Measurements from ENCODE around the gene FGA. TPM values are rescaled to one million over a fixed set of nuclear protein-coding genes. Genes with fewer than 3 reads are reported as not detected.

FGA gene
- total and polyA plus RNA-seq, 7 experiments from 2014 or later, result not detected

- DNase-seq, result no peak
- Histone ChIP-seq H3K4me1 (ENCODE audit: control insufficient read depth in 2 of 2, insufficient read depth in 2 of 2, low read length in 2 of 2) (no peaks in the 10 kb centered on the region), H3K4me3 (ENCODE audit: low read length) (no peak overlapping the region), H3K36me3 (ENCODE audit: control insufficient read depth in 2 of 3, insufficient read depth in 3 of 3, low read length in 3 of 3) (no peaks in the 10 kb centered on the region), H3K9me3 (ENCODE audit: control insufficient read depth in 2 of 3, low read length in 3 of 3) (no peaks in the 10 kb centered on the region), H3K27ac (ENCODE audit: low read depth, low read length) (no peak overlapping the region), H3K27me3 (ENCODE audit: control insufficient read depth in 2 of 2, insufficient read depth in 2 of 2, low read length in 2 of 2) (no peaks in the 10 kb centered on the region)
- Mint-ChIP-seq H3K36me3 (no peaks in the 10 kb centered on the region), H3K4me3 (no peak overlapping the region), H3K9me3 (no peaks in the 10 kb centered on the region), H3K4me1 (no peaks in the 10 kb centered on the region), H3K27me3 (peaks cover 11 to 24% (median 19%) of the 10 kb centered on the region in 5 donors), H3K27ac (no peak overlapping the region)
- ChIA-PET CTCF (interaction anchor here (0.6 kb wide), 1 partner anchor 31 kb away, joined by 3 read pairs; no protein-coding TSS in a partner anchor), POLR2A (no interaction called here)
- no peak for ATAC-seq
- intact Hi-C loops (cut with micrococcal nuclease), result no loop called here
Observed at GRCh38 chr4:154583677-154584076, 6.9 kb downstream of the FGA start.

- ATAC-seq, result no peak
Observed at GRCh38 chr4:154583230-154583629, 7.3 kb downstream of the FGA start.

GRCh38 chr4:154582723-154583122, 7.8 kb downstream of the FGA start:
- Histone ChIP-seq H3K9me3 (ENCODE audit: control insufficient read depth in 2 of 3, low read length in 3 of 3) (no peaks in the 10 kb centered on the region), H3K4me3 (ENCODE audit: low read length) (no peak overlapping the region), H3K27me3 (ENCODE audit: control insufficient read depth in 2 of 2, insufficient read depth in 2 of 2, low read length in 2 of 2) (no peaks in the 10 kb centered on the region), H3K4me1 (ENCODE audit: control insufficient read depth in 2 of 2, insufficient read depth in 2 of 2, low read length in 2 of 2) (no peaks in the 10 kb centered on the region), H3K36me3 (ENCODE audit: control insufficient read depth in 2 of 3, insufficient read depth in 3 of 3, low read length in 3 of 3) (no peaks in the 10 kb centered on the region), H3K27ac (ENCODE audit: low read depth, low read length) (no peak overlapping the region)
- Mint-ChIP-seq H3K27me3 (peaks cover 13 to 28% (median 19%) of the 10 kb centered on the region in 5 donors), H3K9me3 (no peaks in the 10 kb centered on the region), H3K27ac (no peak overlapping the region), H3K4me1 (no peaks in the 10 kb centered on the region), H3K4me3 (no peak overlapping the region), H3K36me3 (no peaks in the 10 kb centered on the region)
- ATAC-seq, result no peak
- CTCF ChIA-PET, result no interaction called here
- POLR2A ChIA-PET, result no interaction called here
- intact Hi-C loops (cut with micrococcal nuclease), result no loop called here
- no peak for DNase-seq

More at GRCh38 chr4:154583230-154583629, 7.3 kb downstream of the FGA start:
- Mint-ChIP-seq H3K27ac (no peak overlapping the region), H3K36me3 (no peaks in the 10 kb centered on the region), H3K27me3 (peaks cover 11 to 25% (median 19%) of the 10 kb centered on the region in 5 donors), H3K4me1 (no peaks in the 10 kb centered on the region), H3K9me3 (no peaks in the 10 kb centered on the region), H3K4me3 (no peak overlapping the region)
- H3K9me3 ChIP-seq (ENCODE audit: control insufficient read depth in 2 of 3, low read length in 3 of 3), result no peaks in the 10 kb centered on the region
- H3K4me3 ChIP-seq (ENCODE audit: low read length), result no peak overlapping the region
- no peak for DNase-seq
- ChIA-PET CTCF (no interaction called here), POLR2A (no interaction called here)
- intact Hi-C loops (cut with micrococcal nuclease), result no loop called here
- no peaks in the 10 kb centered on the region for H3K4me1 ChIP-seq (ENCODE audit: control insufficient read depth in 2 of 2, insufficient read depth in 2 of 2, low read length in 2 of 2)
- no peaks in the 10 kb centered on the region for H3K27me3 ChIP-seq (ENCODE audit: control insufficient read depth in 2 of 2, insufficient read depth in 2 of 2, low read length in 2 of 2)
- no peaks in the 10 kb centered on the region for H3K36me3 ChIP-seq (ENCODE audit: control insufficient read depth in 2 of 3, insufficient read depth in 3 of 3, low read length in 3 of 3)
- H3K27ac ChIP-seq (ENCODE audit: low read depth, low read length), result no peak overlapping the region

GRCh38 chr4:154579927-154580326, 10.6 kb downstream of the FGA start:
- Histone ChIP-seq H3K36me3 (ENCODE audit: control insufficient read depth in 2 of 3, insufficient read depth in 3 of 3, low read length in 3 of 3) (no peaks in the 10 kb centered on the region), H3K27ac (ENCODE audit: low read depth, low read length) (no peak overlapping the region), H3K4me1 (ENCODE audit: control insufficient read depth in 2 of 2, insufficient read depth in 2 of 2, low read length in 2 of 2) (no peaks in the 10 kb centered on the region), H3K9me3 (ENCODE audit: control insufficient read depth in 2 of 3, low read length in 3 of 3) (no peaks in the 10 kb centered on the region), H3K27me3 (ENCODE audit: control insufficient read depth in 2 of 2, insufficient read depth in 2 of 2, low read length in 2 of 2) (peaks cover 0 to 4% of the 10 kb centered on the region in 2 donors), H3K4me3 (ENCODE audit: low read length) (no peak overlapping the region)
- ATAC-seq (no peak), DNase-seq (no peak)
- Mint-ChIP-seq H3K27me3 (peaks cover 13 to 27% (median 24%) of the 10 kb centered on the region in 5 donors), H3K4me3 (no peak overlapping the region), H3K36me3 (no peaks in the 10 kb centered on the region), H3K4me1 (no peaks in the 10 kb centered on the region), H3K9me3 (peaks cover 0 to under 1% (median 0%) of the 10 kb centered on the region in 11 donors), H3K27ac (no peak overlapping the region)
- intact Hi-C loops (cut with micrococcal nuclease), result no loop called here
- CTCF ChIA-PET, result no interaction called here
- POLR2A ChIA-PET, result no interaction called here

- no peaks in the 10 kb centered on the region for H3K36me3 Mint-ChIP-seq
- CTCF ChIA-PET, result no interaction called here
- Histone ChIP-seq H3K4me1 (ENCODE audit: control insufficient read depth in 2 of 2, insufficient read depth in 2 of 2, low read length in 2 of 2) (no peaks in the 10 kb centered on the region), H3K36me3 (ENCODE audit: control insufficient read depth in 2 of 3, insufficient read depth in 3 of 3, low read length in 3 of 3) (no peaks in the 10 kb centered on the region), H3K27ac (ENCODE audit: low read depth, low read length) (no peak overlapping the region), H3K4me3 (ENCODE audit: low read length) (no peak overlapping the region), H3K9me3 (ENCODE audit: control insufficient read depth in 2 of 3, low read length in 3 of 3) (no peaks in the 10 kb centered on the region), H3K27me3 (ENCODE audit: control insufficient read depth in 2 of 2, insufficient read depth in 2 of 2, low read length in 2 of 2) (peaks cover 0 to 4% of the 10 kb centered on the region in 2 donors)
- no peaks in the 10 kb centered on the region for H3K4me1 Mint-ChIP-seq
- H3K27ac Mint-ChIP-seq, result no peak overlapping the region
- DNase-seq, result no peak
- ATAC-seq, result no peak
- peaks cover 13 to 26% (median 24%) of the 10 kb centered on the region in 5 donors for H3K27me3 Mint-ChIP-seq
- intact Hi-C loops (cut with micrococcal nuclease), result no loop called here
- H3K9me3 Mint-ChIP-seq, result peaks cover 0 to 2% (median 0%) of the 10 kb centered on the region in 11 donors
- POLR2A ChIA-PET, result no interaction called here
- no peak overlapping the region for H3K4me3 Mint-ChIP-seq
Observed at GRCh38 chr4:154578919-154579318, 11.6 kb downstream of the FGA start.

- H3K36me3 ChIP-seq (ENCODE audit: control insufficient read depth in 2 of 3, insufficient read depth in 3 of 3, low read length in 3 of 3), result no peaks in the 10 kb centered on the region
- H3K27me3 ChIP-seq (ENCODE audit: control insufficient read depth in 2 of 2, insufficient read depth in 2 of 2, low read length in 2 of 2), result peaks cover 0 to 4% of the 10 kb centered on the region in 2 donors
- H3K4me3 Mint-ChIP-seq, result no peak overlapping the region
- no peak overlapping the region for H3K4me3 ChIP-seq (ENCODE audit: low read length)
- H3K4me1 ChIP-seq (ENCODE audit: control insufficient read depth in 2 of 2, insufficient read depth in 2 of 2, low read length in 2 of 2), result no peaks in the 10 kb centered on the region
- H3K36me3 Mint-ChIP-seq, result no peaks in the 10 kb centered on the region
- ChIA-PET CTCF (no interaction called here), POLR2A (no interaction called here)
- no peak overlapping the region for H3K27ac Mint-ChIP-seq
- peaks cover 13 to 26% (median 24%) of the 10 kb centered on the region in 5 donors for H3K27me3 Mint-ChIP-seq
- no peaks in the 10 kb centered on the region for H3K9me3 ChIP-seq (ENCODE audit: control insufficient read depth in 2 of 3, low read length in 3 of 3)
- H3K27ac ChIP-seq (ENCODE audit: low read depth, low read length), result no peak overlapping the region
- ATAC-seq (no peak), DNase-seq (no peak)
- H3K4me1 Mint-ChIP-seq, result no peaks in the 10 kb centered on the region
- peaks cover 0 to 2% (median 0%) of the 10 kb centered on the region in 11 donors for H3K9me3 Mint-ChIP-seq
- intact Hi-C loops (cut with micrococcal nuclease), result no loop called here
Observed at GRCh38 chr4:154577324-154577723, 13.2 kb downstream of the FGA start.

GRCh38 chr4:154574311-154574710, 16.2 kb downstream of the FGA start:
- H3K27ac Mint-ChIP-seq, result no peak overlapping the region

More at GRCh38 chr4:154574311-154574710, 16.2 kb downstream of the FGA start:
- ChIA-PET CTCF (no interaction called here), POLR2A (no interaction called here)
- Mint-ChIP-seq H3K4me3 (no peak overlapping the region), H3K27me3 (peaks cover 4 to 30% (median 18%) of the 10 kb centered on the region in 5 donors), H3K36me3 (no peaks in the 10 kb centered on the region), H3K9me3 (peaks cover 0 to 2% (median 0%) of the 10 kb centered on the region in 11 donors), H3K4me1 (no peaks in the 10 kb centered on the region)
- Histone ChIP-seq H3K9me3 (ENCODE audit: control insufficient read depth in 2 of 3, low read length in 3 of 3) (no peaks in the 10 kb centered on the region), H3K27ac (ENCODE audit: low read depth, low read length) (no peak overlapping the region), H3K4me1 (ENCODE audit: control insufficient read depth in 2 of 2, insufficient read depth in 2 of 2, low read length in 2 of 2) (no peaks in the 10 kb centered on the region), H3K27me3 (ENCODE audit: control insufficient read depth in 2 of 2, insufficient read depth in 2 of 2, low read length in 2 of 2) (peaks cover 0 to 4% of the 10 kb centered on the region in 2 donors), H3K36me3 (ENCODE audit: control insufficient read depth in 2 of 3, insufficient read depth in 3 of 3, low read length in 3 of 3) (no peaks in the 10 kb centered on the region), H3K4me3 (ENCODE audit: low read length) (no peak overlapping the region)
- DNase-seq (no peak), ATAC-seq (no peak)
- intact Hi-C loops (cut with micrococcal nuclease), result no loop called here

Data from naive thymus-derived CD4-positive, alpha-beta T cell (primary cell).